Measurements from ENCODE around the gene CTSZ. TPM values are rescaled to one million over a fixed set of nuclear protein-coding genes. Genes with fewer than 3 reads are reported as not detected.
"Not testable (repeated sequence)": the region's sequence is repeated elsewhere in the genome, so short reads cannot be mapped to it uniquely, and the experiment has no call there.

The CTSZ gene
- total RNA-seq, 1 donor from 2014 or later, result 250 TPM

DNA sequence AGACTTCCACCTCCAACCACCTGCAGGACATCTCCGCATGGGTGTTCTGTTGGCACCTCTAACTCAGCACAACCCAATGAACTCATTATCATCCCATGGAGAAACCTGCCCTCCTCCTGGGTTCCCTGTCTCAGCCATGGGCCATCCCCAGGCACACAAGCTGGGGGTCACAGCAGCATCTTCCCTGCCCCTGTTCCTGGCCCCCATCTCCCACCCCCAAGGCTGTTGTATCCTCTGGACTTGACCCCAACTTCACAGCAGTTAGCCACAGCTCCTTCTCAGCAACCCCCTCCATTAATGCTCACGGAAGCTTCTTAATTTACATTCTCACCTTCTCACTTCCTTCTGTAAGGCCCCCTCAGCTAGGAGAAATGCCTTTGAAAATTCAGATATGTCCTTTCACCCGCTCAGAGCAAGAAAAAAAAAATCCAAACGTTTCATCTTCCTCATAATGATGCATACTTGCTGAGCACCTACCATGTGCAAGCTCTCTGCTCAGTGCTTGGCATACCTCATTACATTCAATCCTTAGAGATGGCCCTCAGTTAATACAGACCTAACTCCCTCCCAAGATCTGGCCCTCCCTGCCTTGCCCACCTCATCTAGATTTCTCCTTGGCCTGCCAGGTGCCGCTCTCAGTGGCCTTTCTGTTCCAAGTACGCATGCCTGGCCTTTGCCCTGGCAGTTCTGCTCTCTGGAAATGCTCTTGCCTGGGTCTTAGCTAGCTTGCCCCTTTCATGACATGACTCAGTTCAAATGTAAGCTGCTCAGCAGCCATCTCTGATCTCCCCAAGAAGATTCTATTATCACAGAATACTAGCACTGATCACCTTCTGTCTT is 28.5 kb downstream of the CTSZ start:
- DNase-seq, result no peak

- no peak for DNase-seq
Observed at GRCh38 chr20:58976061-58976730, 30.9 kb downstream of the CTSZ start.

- no peak for DNase-seq
Observed at GRCh38 chr20:58975353-58975752, 31.7 kb downstream of the CTSZ start.

DNA sequence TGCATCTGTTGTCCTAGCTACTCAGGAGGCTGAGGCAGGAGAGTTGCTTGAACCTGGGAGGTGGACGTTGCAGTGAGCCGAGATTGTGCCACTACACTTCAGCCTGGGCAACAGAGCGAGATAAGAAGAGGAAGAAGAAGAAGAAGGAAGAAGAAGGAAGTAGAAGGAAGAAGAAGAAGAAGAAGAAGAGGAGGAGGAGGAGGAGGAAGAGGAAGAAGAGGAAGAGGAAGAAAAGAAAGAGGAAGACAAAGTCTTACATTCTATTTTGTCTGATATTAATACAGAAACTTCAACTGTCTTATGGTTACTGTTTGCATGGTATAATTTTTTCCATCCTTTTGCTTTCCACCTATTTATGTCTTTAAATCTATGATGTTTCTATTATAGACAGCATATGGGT is 33.2 kb downstream of the CTSZ start:
- DNase-seq, result no peak

GRCh38 chr20:58973179-58973578 is 33.9 kb downstream of the CTSZ start:
- DNase-seq, result no peak

- no peak for DNase-seq
Observed at GRCh38 chr20:58971429-58971828, 35.6 kb downstream of the CTSZ start.

GRCh38 chr20:58970146-58970545 is 36.9 kb downstream of the CTSZ start:
- DNase-seq, result no peak

DNA sequence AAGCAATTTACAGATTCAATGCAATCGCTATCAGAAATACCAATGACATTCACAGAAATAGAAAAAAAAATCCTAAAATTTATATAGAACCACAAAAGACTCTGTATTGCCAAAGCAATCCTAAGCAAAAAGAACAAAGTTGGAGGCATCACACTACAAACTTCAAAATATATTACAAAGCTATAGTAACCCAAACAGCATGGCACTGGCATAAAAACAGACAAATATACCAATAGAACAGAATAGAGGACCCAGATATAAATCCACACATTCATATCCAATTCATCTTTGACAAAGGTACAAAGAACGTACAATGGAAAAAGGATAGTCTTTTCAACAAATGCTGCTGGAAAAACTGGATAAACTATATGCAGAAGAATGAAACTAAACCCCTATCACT is 37.6 kb downstream of the CTSZ start:
- DNase-seq, result no peak

DNA sequence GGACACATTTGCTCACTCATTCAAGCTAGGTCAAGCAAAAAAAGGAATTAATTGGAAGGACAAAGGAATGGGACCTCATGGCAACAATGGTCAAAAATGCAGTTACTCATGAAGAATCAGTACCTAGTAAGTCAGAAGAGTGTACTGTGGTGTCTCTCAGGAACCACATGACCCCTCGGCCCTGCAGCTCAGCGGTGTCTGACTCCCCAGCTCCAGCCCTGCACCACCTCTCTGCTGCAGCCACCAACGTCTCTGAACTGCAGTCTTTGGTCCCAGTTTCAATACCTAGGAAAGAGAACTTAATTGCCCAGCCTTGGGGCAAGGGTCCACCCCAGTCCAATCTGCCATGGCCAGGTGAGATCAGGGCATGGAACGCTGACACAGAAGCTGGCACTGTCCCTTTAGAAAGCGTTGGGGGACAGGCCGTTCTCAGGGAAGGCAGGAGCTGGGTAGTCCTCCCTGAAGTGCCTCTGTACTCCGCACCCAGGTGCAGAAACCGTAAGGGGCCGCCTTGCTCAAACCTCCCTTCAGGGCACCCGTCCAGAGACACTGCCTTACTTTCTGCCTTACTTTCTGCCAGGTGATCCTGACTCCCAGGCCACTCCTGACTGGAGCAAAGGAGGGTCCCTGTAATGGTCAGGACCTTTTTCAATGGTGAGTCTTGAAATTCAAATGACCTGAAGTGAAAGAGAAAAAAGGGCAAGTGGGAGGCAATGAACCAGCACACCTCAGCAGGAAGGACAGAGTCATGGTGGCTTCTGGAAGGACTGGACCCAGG is 39.2 kb downstream of the CTSZ start:
- DNase-seq, result no peak

- no peak for DNase-seq
Observed at GRCh38 chr20:58965270-58966064, 41.6 kb downstream of the CTSZ start.

- DNase-seq, result not testable (repeated sequence)
Observed at GRCh38 chr20:58963922-58964321, 43.1 kb downstream of the CTSZ start.

- no peak for DNase-seq
Observed at GRCh38 chr20:58963060-58963584, 43.9 kb downstream of the CTSZ start.

DNA sequence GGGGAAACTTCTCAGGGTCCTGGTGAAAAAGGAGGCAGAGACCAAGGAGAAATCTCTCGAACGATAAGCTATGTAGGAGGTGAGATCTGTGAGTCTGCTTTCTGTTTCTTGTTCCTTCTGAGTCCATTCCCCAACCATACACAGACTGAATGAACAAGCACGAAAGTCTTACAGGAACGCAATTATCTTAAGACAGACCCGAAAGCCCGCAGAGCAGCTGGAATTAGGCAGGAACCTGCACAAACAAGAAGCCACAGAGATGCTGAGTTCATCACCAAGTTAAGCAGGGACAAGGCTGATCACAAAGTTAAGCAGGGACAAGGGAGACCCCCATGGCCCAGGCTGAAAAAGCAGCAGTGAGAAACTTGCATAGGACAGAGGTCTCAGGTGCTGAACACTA is 47.4 kb downstream of the CTSZ start:
- no peak for DNase-seq

GRCh38 chr20:58956078-58956477 is 51.0 kb downstream of the CTSZ start:
- DNase-seq, result no peak

DNA sequence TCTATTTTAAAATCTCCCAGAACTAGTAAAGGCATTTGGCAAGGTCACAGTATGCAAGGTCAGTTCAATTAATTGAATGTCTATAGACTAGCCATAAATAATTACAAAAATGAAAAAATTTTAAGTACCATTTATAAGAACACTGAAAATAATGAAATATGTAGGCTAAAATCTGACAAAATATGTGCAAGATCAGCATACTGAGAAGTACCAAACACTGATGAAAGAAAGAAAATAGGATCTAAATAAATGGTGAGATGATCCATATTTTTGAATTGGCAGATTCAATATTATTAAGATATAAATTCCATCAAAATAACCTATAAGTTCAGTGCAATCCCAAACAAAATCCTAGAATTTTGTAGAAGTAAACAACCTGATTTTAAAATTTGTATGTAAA is 54.0 kb downstream of the CTSZ start:
- no peak for DNase-seq

DNA sequence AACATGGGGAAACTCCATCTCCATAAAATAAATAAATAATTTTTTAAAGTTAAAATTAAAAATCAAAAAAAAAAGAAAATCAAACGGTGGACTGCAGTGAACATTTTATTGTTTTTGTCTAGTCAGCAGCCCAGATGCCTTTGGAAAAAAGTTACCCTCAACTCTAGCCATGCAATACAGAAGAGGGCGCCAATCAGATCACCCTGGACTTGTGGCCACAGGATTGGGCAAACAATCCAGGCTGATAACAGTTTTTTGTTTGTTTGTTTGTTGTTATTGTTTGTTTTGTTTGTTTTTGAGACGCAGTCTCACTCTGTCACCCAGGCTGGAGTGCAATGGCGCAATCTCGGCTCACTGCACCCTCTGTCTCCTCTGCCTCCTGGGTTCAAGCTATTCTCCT is 56.5 kb downstream of the CTSZ start:
- no peak for DNase-seq

GRCh38 chr20:58947797-58948388 is 59.2 kb downstream of the CTSZ start:
- DNase-seq, result not testable (repeated sequence)

DNA sequence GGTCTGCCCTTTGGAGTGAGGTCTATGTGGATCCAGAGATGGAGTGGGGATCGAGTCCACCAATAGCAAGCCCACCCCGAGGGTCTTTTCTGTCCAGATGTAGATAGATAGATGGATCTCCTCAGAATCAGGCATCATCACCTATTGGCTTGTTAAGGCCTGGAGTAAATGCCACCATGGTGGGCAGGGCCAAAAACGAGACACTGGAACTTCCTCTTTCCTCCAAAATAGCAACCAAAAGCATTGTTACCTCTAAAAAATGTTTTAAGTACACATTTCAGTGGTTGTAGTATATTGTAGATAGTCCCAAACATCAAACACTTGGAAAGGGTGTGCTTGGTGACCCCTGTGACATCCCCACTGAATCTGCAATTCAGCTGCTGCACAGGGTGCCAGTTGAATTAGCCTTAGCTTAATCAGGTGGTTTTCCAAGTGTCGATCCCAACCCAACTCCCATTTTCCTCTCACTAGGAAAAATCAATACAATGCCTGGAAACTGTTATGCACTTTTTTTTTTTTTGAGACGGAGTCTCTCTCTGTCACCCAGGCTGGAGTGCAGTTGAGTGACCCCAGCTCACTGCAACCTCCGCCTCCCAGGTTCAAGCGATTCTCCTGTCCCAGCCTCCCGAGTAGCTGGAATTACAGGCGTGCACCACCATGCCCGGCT is 61.0 kb downstream of the CTSZ start:
- DNase-seq, result no peak

Data from dermis blood vessel endothelial cell (primary cell).